ENCODE measurements around the gene OR56A4.

- TF ChIP-seq EZH2 (IDR thresholded peaks at IDR 0.05; ENCODE audit: low read length, unreplicated experiment) = no peak
- TF ChIP-seq, protein P1, sequence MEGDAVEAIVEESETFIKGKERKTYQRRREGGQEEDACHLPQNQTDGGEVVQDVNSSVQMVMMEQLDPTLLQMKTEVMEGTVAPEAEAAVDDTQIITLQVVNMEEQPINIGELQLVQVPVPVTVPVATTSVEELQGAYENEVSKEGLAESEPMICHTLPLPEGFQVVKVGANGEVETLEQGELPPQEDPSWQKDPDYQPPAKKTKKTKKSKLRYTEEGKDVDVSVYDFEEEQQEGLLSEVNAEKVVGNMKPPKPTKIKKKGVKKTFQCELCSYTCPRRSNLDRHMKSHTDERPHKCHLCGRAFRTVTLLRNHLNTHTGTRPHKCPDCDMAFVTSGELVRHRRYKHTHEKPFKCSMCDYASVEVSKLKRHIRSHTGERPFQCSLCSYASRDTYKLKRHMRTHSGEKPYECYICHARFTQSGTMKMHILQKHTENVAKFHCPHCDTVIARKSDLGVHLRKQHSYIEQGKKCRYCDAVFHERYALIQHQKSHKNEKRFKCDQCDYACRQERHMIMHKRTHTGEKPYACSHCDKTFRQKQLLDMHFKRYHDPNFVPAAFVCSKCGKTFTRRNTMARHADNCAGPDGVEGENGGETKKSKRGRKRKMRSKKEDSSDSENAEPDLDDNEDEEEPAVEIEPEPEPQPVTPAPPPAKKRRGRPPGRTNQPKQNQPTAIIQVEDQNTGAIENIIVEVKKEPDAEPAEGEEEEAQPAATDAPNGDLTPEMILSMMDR (conservative IDR thresholded peaks at IDR 0.05; ENCODE audit: low read depth, low read length) = no peak
- no peak for TF ChIP-seq EZH2phosphoT487 (IDR thresholded peaks at IDR 0.05; ENCODE audit: borderline replicate concordance, low read length)
Measured at GRCh38 chr11:6006395-6006794, 351 bp downstream of the OR56A4 start.

Data from PC-3 (cell line).